ENCODE measurements around the gene GYS1.

GYS1 gene

GRCh38 chr19:48918801-48919247 lies 74.3 kb downstream of the GYS1 start:
- no peaks in the 10 kb centered on the region for H3K4me1 ChIP-seq (ENCODE audit: control insufficient read depth, insufficient read depth, low read length)
- H3K9me3 ChIP-seq (ENCODE audit: control insufficient read depth, low read length), result no peaks in the 10 kb centered on the region
- no peak overlapping the region for H3K9ac ChIP-seq (ENCODE audit: low read length)
- no peak overlapping the region for H3K4me3 ChIP-seq (ENCODE audit: low read length)
- no peaks in the 10 kb centered on the region for H3K27me3 ChIP-seq (ENCODE audit: control insufficient read depth, insufficient read depth, low read length)
- peaks cover 11% of the 10 kb centered on the region for H3K36me3 ChIP-seq (ENCODE audit: control insufficient read depth, insufficient read depth, low read length)
